HepG2 (cell line): ENCODE data around the gene S100Z. TPM values are rescaled to one million over a fixed set of nuclear protein-coding genes. Genes with fewer than 3 reads are reported as not detected.

Experiments used
- ATAC-seq: fragments of 200-7000 bp; cut with Tn5 transposase; 3 replicates; pipeline ENCODE4 v1.9.1; 2020; ENCODE audit warnings: mild to moderate bottlenecking, moderate library complexity
- BruUV-seq: library from RNA; stranded (reverse); fragments of 400-500 nt; replicated peaks from 2 replicates; lab custom pipeline; 2021; lab: Mats Ljungman, UMichigan
- CTCF ChIA-PET: fragments of 300-600 bp; formaldehyde crosslinking; extraction: SDS; loops from one replicate; lab custom pipeline; 2021; ENCODE audit warnings: low total read pairs, inconsistent platforms, low intra/inter-chr PET ratio; lab: Yijun Ruan, JAX
- POLR2A ChIA-PET: fragments of 350-600 bp; sonication (Branson Sonifier 250); formaldehyde crosslinking; loops from one replicate; lab custom pipeline; 2020; ENCODE audit warnings: antibody characterized with exemption, inconsistent platforms; lab: Yijun Ruan, JAX
- DNase-seq: peaks from one replicate; pipeline ENCODE4 v3.0.0-alpha.2; 2015; ENCODE audit warnings: low spot score
- FAIRE-seq: peaks from 3 replicates; lab custom pipeline; 2011; peaks lifted over from hg19 to GRCh38; lab: Jason Lieb, UNC
- H2AFZ ChIP-seq: one replicate; pipeline ENCODE4 v1.6.1; 2011; ENCODE audit warnings: low read length, inconsistent platforms
- H3K27ac ChIP-seq: fragments of 300-600 bp; 3 replicates; pipeline ENCODE4 v1.8.0; 2011; ENCODE audit warnings: mixed run types, mild to moderate bottlenecking, mixed read lengths, low read length, inconsistent platforms; ENCODE audit not compliant: insufficient read depth; ENCODE audit errors: extremely low read length
- H3K27me3 ChIP-seq, 2 experiments: fragments of 200-600 bp in 1 of 2; 2 replicates in 1 of 2; 3 replicates in 1 of 2; pipeline versions ENCODE4 v1.6.0 to v1.8.0; 2011; ENCODE audit warnings: low read length in 2 of 2, mild to moderate bottlenecking in 2 of 2, moderate library complexity in 2 of 2, inconsistent platforms in 1 of 2; ENCODE audit not compliant: insufficient read depth in 2 of 2, control insufficient read depth in 1 of 2
- H3K36me3 ChIP-seq, 2 experiments: fragments of 200-600 bp in 1 of 2; replicated peaks in 1 of 2; 2 replicates in 1 of 2; 3 replicates in 1 of 2; pipeline versions ENCODE4 v1.5.1 to v1.8.0; 2011; ENCODE audit warnings: low read length in 2 of 2, inconsistent platforms in 1 of 2; ENCODE audit not compliant: insufficient read depth in 2 of 2, control insufficient read depth in 1 of 2
- H3K4me1 ChIP-seq: 2 replicates; pipeline ENCODE4 v1.5.1; 2012; ENCODE audit warnings: low read length, inconsistent platforms; ENCODE audit not compliant: insufficient read depth
- H3K4me2 ChIP-seq: 2 replicates; pipeline ENCODE4 v1.6.0; 2011; ENCODE audit warnings: low read depth, low read length, inconsistent platforms
- H3K4me3 ChIP-seq, 3 experiments: fragments of 200-600 bp in 1 of 3; sonication (generic), shearing (Covaris generic) in 1 of 3; replicated peaks in 1 of 3; 2 replicates each; pipeline ENCODE4 v1.5.1; 2011 to 2016; ENCODE audit warnings: low read length in 3 of 3, inconsistent platforms in 2 of 3, low read depth in 2 of 3, mild to moderate bottlenecking in 2 of 3, control low read depth in 1 of 3, mixed read lengths in 1 of 3; ENCODE audit not compliant: insufficient read depth in 1 of 3
- H3K79me2 ChIP-seq: one replicate; pipeline ENCODE4 v1.6.1; 2011; ENCODE audit warnings: low read length, inconsistent platforms; ENCODE audit not compliant: insufficient read depth
- H3K9ac ChIP-seq: 2 replicates; pipeline ENCODE4 v1.6.0; 2011; ENCODE audit warnings: mild to moderate bottlenecking, low read depth, low read length, inconsistent platforms; ENCODE audit not compliant: insufficient read depth
- H3K9me3 ChIP-seq: 2 replicates; pipeline ENCODE4 v1.5.1; 2012; ENCODE audit warnings: mild to moderate bottlenecking, low read length
- H4K20me1 ChIP-seq: 2 replicates; pipeline ENCODE4 v1.6.0; 2011; ENCODE audit warnings: inconsistent platforms, mild to moderate bottlenecking, low read length, moderate library complexity; ENCODE audit not compliant: insufficient read depth
- HINFP ChIP-seq: sonication (generic); formaldehyde crosslinking; IDR thresholded peaks from 2 replicates; pipeline ENCODE4 v1.4.0; 2020; ENCODE audit warnings: low read depth, mild to moderate bottlenecking, missing genetic modification reagents
- MNT ChIP-seq: fragments of 450-650 bp; IDR thresholded peaks from 2 replicates; pipeline ENCODE4 v1.6.1; 2016
- ONECUT2 ChIP-seq: sonication (generic); formaldehyde crosslinking; IDR thresholded peaks from 2 replicates; pipeline ENCODE4 v1.4.0; 2020; ENCODE audit warnings: missing genetic modification reagents
- ZC3H13 ChIP-seq: sonication (generic); formaldehyde crosslinking; IDR thresholded peaks from 2 replicates; pipeline ENCODE4 v1.8.1; 2023; ENCODE audit warnings: mild to moderate bottlenecking, missing genetic modification reagents, moderate library complexity
- ZNF121 ChIP-seq: sonication (generic); formaldehyde crosslinking; IDR thresholded peaks from 2 replicates; pipeline ENCODE4 v1.5.0; 2020; ENCODE audit warnings: mild to moderate bottlenecking, missing genetic modification reagents
- ZNF570 ChIP-seq: sonication (generic); formaldehyde crosslinking; IDR thresholded peaks from 2 replicates; pipeline ENCODE4 v1.4.0; 2020; ENCODE audit warnings: mild to moderate bottlenecking, missing genetic modification reagents, borderline replicate concordance
- ZUFSP ChIP-seq: sonication (generic); formaldehyde crosslinking; IDR thresholded peaks from 2 replicates; pipeline ENCODE4 v1.9.0; 2021; ENCODE audit warnings: missing genetic modification reagents, mild to moderate bottlenecking, borderline replicate concordance
- ZZZ3 ChIP-seq: sonication (generic); formaldehyde crosslinking; IDR thresholded peaks from 2 replicates; pipeline ENCODE4 v1.4.0; 2020; ENCODE audit warnings: missing genetic modification reagents, mild to moderate bottlenecking, borderline replicate concordance
- WGBS: methylation state at CpG from one replicate; pipeline ENCODE4 v1.1.6; 2017; ENCODE audit warnings: low lambda C conversion rate; 5-methylcytosine and 5-hydroxymethylcytosine counted together
- in situ Hi-C: cut with HindIII; loops from 2 replicates; pipeline ENCODE4 v1.10.0; 2017; ENCODE audit warnings: low pct_unique_long_range_greater_than_20kb; ENCODE audit not compliant: extremely low pct_ligation_motif_present
- intact Hi-C: fragments of 100-400 bp; cut with micrococcal nuclease; formaldehyde crosslinking; loops from one replicate; pipeline ENCODE4 v1.10.0; 2022; ENCODE audit not compliant: unreplicated experiment
- polyA plus RNA-seq, 8 experiments: library from polyadenylated mRNA; depleted of rRNA in 3 of 8; stranded (reverse) in 7 of 8; unstranded in 1 of 8; fragments of >200 nt; fragmentation: Illumina TruSeq in 4 of 8; extraction: Trizol in 4 of 8; gene quantifications; 2 replicates each; pipeline versions ENCODE4 v1.2.1 to v1.2.3, GENCODE V29; 2011 to 2016; ENCODE audit warnings: low read depth in 4 of 8, missing spikeins in 1 of 8, mixed read lengths in 1 of 8; ENCODE audit not compliant: insufficient read depth in 1 of 8
- total RNA-seq, 5 experiments: library from RNA; depleted of rRNA; stranded (reverse); fragments of >200 nt; fragmentation: Illumina TruSeq; extraction: Trizol; gene quantifications; 2 replicates each; pipeline ENCODE4 v1.2.3, GENCODE V29; 2016; ENCODE audit warnings: low read depth in 1 of 5

S100Z gene
- total and polyA plus RNA-seq, 2 of the 13 experiments (the other 11 are each of a cell fraction or from before 2014, with no cell fraction given) = 0.22 TPM; not detected in 1

- H3K4me2 ChIP-seq = no peak overlapping the region
- H3K27ac ChIP-seq = no peak overlapping the region
- no peak for DNase-seq
- no peaks in the 10 kb centered on the region for H3K4me1 ChIP-seq
- H3K4me3 ChIP-seq = no peak overlapping the region
- no peak for ATAC-seq
- POLR2A ChIA-PET = no interaction called here
- no peak for FAIRE-seq
- TF ChIP-seq MNT = peak; percentile 50; the same call in 1 of the 2 replicates
- no peak for TF ChIP-seq ZC3H13
- no peaks in the 10 kb centered on the region for H3K9me3 ChIP-seq
- H3K36me3 ChIP-seq = no peaks in the 10 kb centered on the region
- intact Hi-C loops = no loop called here
- no TSS peak for BruUV-seq
- 0% methylated on average over 3 of the region's 4 CpGs for WGBS
- H3K27me3 ChIP-seq = peaks cover 0 to 23% of the 10 kb centered on the region in 2 experiments; a peak in 3 of 5 replicates
- no peaks in the 10 kb centered on the region for H4K20me1 ChIP-seq
- in situ Hi-C loops = no loop called here
- no peak overlapping the region for H2AFZ ChIP-seq
- CTCF ChIA-PET = no interaction called here
- no peaks in the 10 kb centered on the region for H3K79me2 ChIP-seq
- no peak overlapping the region for H3K9ac ChIP-seq
Observed at GRCh38 chr5:76927961-76928360, 78.1 kb downstream of the S100Z start.

DNA sequence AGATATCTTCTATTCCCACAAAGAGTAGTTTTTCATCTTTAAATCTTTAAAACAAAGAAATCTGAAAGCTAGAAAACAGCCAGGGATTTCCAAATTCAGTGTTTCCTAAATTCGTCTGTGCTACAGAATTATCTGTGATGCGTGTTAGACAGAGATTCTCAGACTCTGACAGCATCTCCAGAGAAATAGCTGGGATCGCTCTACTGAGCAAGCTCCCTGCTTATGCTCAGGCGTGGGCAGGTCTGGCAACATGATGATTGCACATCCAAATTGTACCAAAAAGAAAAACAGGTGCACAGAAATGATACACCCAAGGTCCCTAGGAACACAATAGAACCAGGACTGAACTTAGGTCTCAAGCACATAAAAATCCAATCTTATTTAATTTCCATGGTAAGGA is 80.3 kb downstream of the S100Z start:
- no TSS peak for BruUV-seq
- Histone ChIP-seq H3K9ac (no peak overlapping the region), H4K20me1 (no peaks in the 10 kb centered on the region), H3K9me3 (no peaks in the 10 kb centered on the region), H3K4me2 (no peak overlapping the region), H3K36me3 (no peaks in the 10 kb centered on the region), H3K4me3 (no peak overlapping the region), H2AFZ (no peak overlapping the region), H3K79me2 (no peaks in the 10 kb centered on the region), H3K27me3 (peaks cover 0 to 27% of the 10 kb centered on the region in 2 experiments; a peak in 3 of 5 replicates), H3K4me1 (no peaks in the 10 kb centered on the region), H3K27ac (no peak overlapping the region)
- 9% methylated on average over 4 of the region's 4 CpGs for WGBS
- in situ Hi-C loops = no loop called here
- CTCF ChIA-PET = no interaction called here
- TF ChIP-seq ONECUT2 (CRISPR knock-in tag) (no peak), ZUFSP (CRISPR knock-in tag) (no peak), HINFP (CRISPR knock-in tag) (no peak), ZNF121 (CRISPR knock-in tag) (no peak), ZNF570 (CRISPR knock-in tag) (no peak), ZZZ3 (CRISPR knock-in tag) (no peak)
- FAIRE-seq = no peak
- no peak for DNase-seq
- intact Hi-C loops = no loop called here
- ATAC-seq = no peak
- POLR2A ChIA-PET = no interaction called here
